DOHH2 (cell line): Measurements from ENCODE around the gene CDH2.

Experiments used
- H3F3A ChIP-seq: fragments of 200-600 bp; sonication (generic), shearing (Covaris generic); 2 replicates; pipeline ENCODE4 v1.6.0; 2016; ENCODE audit warnings: antibody characterized with exemption, mild to moderate bottlenecking; ENCODE audit not compliant: control insufficient read depth, insufficient read depth
- H3K27ac ChIP-seq: fragments of 200-600 bp; sonication (generic); 2 replicates; pipeline ENCODE4 v1.5.1; 2014; ENCODE audit warnings: low read depth, mild to moderate bottlenecking, low read length, moderate library complexity
- H3K27me3 ChIP-seq: fragments of 200-600 bp; sonication (generic); 2 replicates; pipeline ENCODE4 v1.6.1; 2014; ENCODE audit warnings: mild to moderate bottlenecking, low read length, mixed read lengths; ENCODE audit not compliant: control insufficient read depth
- H3K36me3 ChIP-seq: fragments of 200-600 bp; sonication (generic); 2 replicates; pipeline ENCODE4 v1.6.1; 2014; ENCODE audit warnings: mild to moderate bottlenecking, low read length, moderate library complexity, mixed read lengths; ENCODE audit not compliant: control insufficient read depth
- H3K4me1 ChIP-seq: fragments of 200-600 bp; sonication (generic); 2 replicates; pipeline ENCODE4 v1.6.1; 2014; ENCODE audit warnings: mild to moderate bottlenecking, low read length, mixed read lengths; ENCODE audit not compliant: control insufficient read depth
- H3K4me2 ChIP-seq: fragments of 200-600 bp; sonication (generic); 2 replicates; pipeline ENCODE4 v1.6.0; 2014; ENCODE audit warnings: mild to moderate bottlenecking, low read length, moderate library complexity
- H3K4me3 ChIP-seq: fragments of 200-600 bp; sonication (generic); 2 replicates; pipeline ENCODE4 v1.5.1; 2014; ENCODE audit warnings: mild to moderate bottlenecking, low read length, mixed read lengths
- H3K79me2 ChIP-seq: fragments of 200-600 bp; sonication (generic); 2 replicates; pipeline ENCODE4 v1.6.1; 2014; ENCODE audit warnings: mild to moderate bottlenecking, low read length, mixed read lengths; ENCODE audit not compliant: control insufficient read depth
- H3K9me2 ChIP-seq: fragments of 200-600 bp; sonication (generic); replicated peaks from 2 replicates; pipeline ENCODE4 v1.6.1; 2014; ENCODE audit warnings: mild to moderate bottlenecking, low read length, mixed read lengths; ENCODE audit not compliant: control insufficient read depth
- H3K9me3 ChIP-seq: fragments of 200-600 bp; sonication (generic); 2 replicates; pipeline ENCODE4 v1.6.1; 2014; ENCODE audit warnings: antibody characterized with exemption, low read length, mixed read lengths; ENCODE audit not compliant: control insufficient read depth, insufficient read depth
- H4K20me1 ChIP-seq: fragments of 200-600 bp; sonication (generic); 2 replicates; pipeline ENCODE4 v1.6.0; 2014; ENCODE audit warnings: low read depth, mild to moderate bottlenecking, antibody characterized with exemption, low read length, moderate library complexity; ENCODE audit not compliant: control insufficient read depth, insufficient read depth
- CTCF ChIP-seq: fragments of 200-600 bp; sonication (generic); IDR thresholded peaks from one replicate; pipeline ENCODE4 v1.5.1; 2014; ENCODE audit warnings: antibody characterized with exemption, mild to moderate bottlenecking, low read depth, low read length; ENCODE audit not compliant: poor library complexity, severe bottlenecking
- EZH2phosphoT487 ChIP-seq: fragments of 200-600 bp; sonication (generic); IDR thresholded peaks from 2 replicates; pipeline ENCODE4 v1.6.1; 2017; ENCODE audit warnings: borderline replicate concordance, mild to moderate bottlenecking, antibody characterized with exemption, low read length, moderate library complexity, mixed read lengths

Gene CDH2

GRCh38 chr18:28176948-28177827 lies at the start of gene CDH2:
CDH2 (minus strand) TSS chr18:28177130; CDS start chr18:28177022, 108 bp downstream.
- H3K79me2 ChIP-seq, result no peaks in the 10 kb centered on the region
- H3K36me3 ChIP-seq, result no peaks in the 10 kb centered on the region
- no peak within 1 kb of the TSS for H3K4me2 ChIP-seq
- H3K9me2 ChIP-seq, result no peaks in the 10 kb centered on the region
- H3K27ac ChIP-seq, result no peak within 1 kb of the TSS
- H3K4me3 ChIP-seq, result no peak within 1 kb of the TSS
- no peaks in the 10 kb centered on the region for H3K27me3 ChIP-seq
- no peaks in the 10 kb centered on the region for H4K20me1 ChIP-seq
- TF ChIP-seq CTCF (no peak), EZH2phosphoT487 (no peak)
- H3K4me1 ChIP-seq, result no peaks in the 10 kb centered on the region
- no peaks in the 10 kb centered on the region for H3F3A ChIP-seq
- peaks cover 15% of the 10 kb centered on the region; the same call in 1 of the 2 replicates for H3K9me3 ChIP-seq

GRCh38 chr18:28212060-28212459 lies 35.1 kb upstream of the CDH2 start:
- Histone ChIP-seq H3K4me2 (no peak overlapping the region), H3F3A (no peaks in the 10 kb centered on the region), H3K36me3 (no peaks in the 10 kb centered on the region), H3K9me3 (no peaks in the 10 kb centered on the region), H4K20me1 (no peaks in the 10 kb centered on the region), H3K4me3 (no peak overlapping the region), H3K79me2 (no peaks in the 10 kb centered on the region), H3K27me3 (no peaks in the 10 kb centered on the region), H3K27ac (no peak overlapping the region), H3K9me2 (no peaks in the 10 kb centered on the region), H3K4me1 (no peaks in the 10 kb centered on the region)
- TF ChIP-seq CTCF, result no peak
- TF ChIP-seq EZH2phosphoT487, result no peak

- H3K4me2 ChIP-seq, result no peak overlapping the region
Measured at GRCh38 chr18:28208712-28209265, 31.9 kb upstream of the CDH2 start.

More at GRCh38 chr18:28208712-28209265, 31.9 kb upstream of the CDH2 start:
- Histone ChIP-seq H3K36me3 (no peaks in the 10 kb centered on the region), H3K9me3 (no peaks in the 10 kb centered on the region), H3K27me3 (no peaks in the 10 kb centered on the region), H3K27ac (no peak overlapping the region), H3K4me1 (no peaks in the 10 kb centered on the region), H3K79me2 (no peaks in the 10 kb centered on the region), H3K4me3 (no peak overlapping the region), H3F3A (no peaks in the 10 kb centered on the region), H4K20me1 (no peaks in the 10 kb centered on the region), H3K9me2 (no peaks in the 10 kb centered on the region)
- no peak for TF ChIP-seq EZH2phosphoT487
- TF ChIP-seq CTCF, result no peak
